ENCODE data around the gene GTF3C2. TPM values are rescaled to one million over a fixed set of nuclear protein-coding genes. Genes with fewer than 3 reads are reported as not detected.

The GTF3C2 gene
- total and polyA plus RNA-seq, 9 of the 15 experiments (the other 6 are each of a cell fraction or from before 2014, with no cell fraction given): 35.5 to 96.8 (median 53.0) TPM

DNA sequence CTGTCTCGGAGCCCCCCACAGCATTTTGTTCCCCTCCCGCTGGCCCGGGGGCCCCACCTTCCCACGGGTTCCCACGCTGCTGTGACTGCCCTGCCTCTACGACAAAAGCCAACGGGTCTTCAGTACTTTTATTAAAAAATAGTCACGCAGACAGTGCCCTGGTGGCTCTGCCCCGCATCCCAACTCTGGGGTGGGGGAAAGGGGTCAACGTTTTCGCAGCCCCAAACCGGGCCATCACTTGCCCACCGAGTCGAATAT is 49.3 kb downstream of the GTF3C2 start:
- H3K36me3 ChIP-seq (ENCODE audit: control insufficient read depth, insufficient read depth, low read length): peaks cover 20% of the 10 kb centered on the region; the same call in 2 of the 3 replicates
- no peak for TF ChIP-seq ZNF695 (CRISPR knock-in tag; IDR thresholded peaks at IDR 0.05)
- TF ChIP-seq BRD9 (IDR thresholded peaks at IDR 0.05; ENCODE audit: low read depth, partially characterized antibody): no peak
- no peak overlapping the region for H3K4me3 ChIP-seq
- ATAC-seq (no peak), FAIRE-seq (no peak), DNase-seq (ENCODE audit: extremely low read depth in 1 of 4, low spot score in 3 of 4) (no peak)
- H3K79me2 ChIP-seq (ENCODE audit: control insufficient read depth, insufficient read depth, low read length): no peaks in the 10 kb centered on the region
- no peak overlapping the region for H3K27ac ChIP-seq (ENCODE audit: extremely low read depth, low read depth, low read length)
- no peaks in the 10 kb centered on the region for H3K9me1 ChIP-seq (ENCODE audit: control insufficient read depth, insufficient read depth, low read length)
- CTCF ChIA-PET (ENCODE audit: low intra/inter-chr PET ratio): no interaction called here
- H2AFZ ChIP-seq (ENCODE audit: low read depth, low read length): no peak overlapping the region
- intact Hi-C loops (cut with micrococcal nuclease): no loop called here
- no peak overlapping the region for H3K9ac ChIP-seq (ENCODE audit: insufficient read depth in 1 of 2, low read depth in 2 of 2, low read length in 2 of 2)
- no peaks in the 10 kb centered on the region for H4K20me1 ChIP-seq (replicated peaks; ENCODE audit: control insufficient read depth, insufficient read depth, low read length)
- WGBS (ENCODE audit: insufficient coverage, low coverage, missing lambda C conversion rate): 98% methylated on average over 11 of the region's 14 CpGs
- H3K4me1 ChIP-seq (replicated peaks in 1 of 2; ENCODE audit: control insufficient read depth in 2 of 2, insufficient read depth in 2 of 2, low read length in 2 of 2): peaks cover 0 to 8% of the 10 kb centered on the region in 2 experiments; a peak in 2 of 5 replicates
- H3K9me3 ChIP-seq (replicated peaks; ENCODE audit: control insufficient read depth, insufficient read depth, low read depth, low read length): no peaks in the 10 kb centered on the region
- no TSS peak for BruUV-seq (replicated peaks)
- no peak overlapping the region for H3K4me2 ChIP-seq (ENCODE audit: insufficient read depth, low read length)
- H3K27me3 ChIP-seq (ENCODE audit: control insufficient read depth in 2 of 2, insufficient read depth in 2 of 2, low read length in 2 of 2): no peaks in the 10 kb centered on the region
- in situ Hi-C loops (cut with MboI): no loop called here
- POLR2A ChIA-PET: no interaction called here

DNA sequence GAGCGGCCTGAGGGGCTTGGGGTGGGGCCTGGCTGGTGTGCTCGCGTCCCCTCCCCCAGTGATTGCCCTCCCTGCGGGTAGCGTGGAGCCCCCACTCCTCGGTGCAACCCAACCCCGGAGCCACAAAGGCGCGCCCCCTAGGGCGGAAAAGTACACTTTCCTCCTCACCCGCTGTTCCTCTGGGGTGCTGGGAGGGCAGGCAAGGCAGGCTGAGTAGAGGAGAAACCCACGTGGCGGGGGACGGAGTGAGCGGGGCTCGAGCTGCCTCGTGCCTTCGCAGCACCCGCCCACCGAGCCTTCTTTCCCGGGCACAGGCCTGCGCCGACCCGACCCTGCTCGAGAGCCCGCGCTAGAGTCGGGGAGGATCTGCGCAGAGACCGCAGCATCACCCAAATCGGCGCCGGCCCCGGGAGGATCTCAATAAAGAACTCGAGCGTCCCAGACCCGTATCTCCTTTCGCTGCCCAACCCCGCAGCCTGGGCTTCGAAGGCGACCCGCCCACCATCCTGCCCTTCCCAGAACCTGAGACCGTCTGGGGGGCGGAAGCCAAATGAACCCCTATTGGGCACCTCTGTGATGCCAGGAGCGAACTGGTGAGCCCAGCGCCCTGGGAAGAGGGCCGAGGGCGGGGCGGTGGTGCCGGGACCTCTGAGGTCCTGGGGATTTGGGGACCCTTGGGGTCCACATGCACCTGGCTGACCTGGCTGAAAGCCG is 49.8 kb downstream of the GTF3C2 start:
- in situ Hi-C loops (cut with MboI) (no loop called here), intact Hi-C loops (cut with micrococcal nuclease) (no loop called here)
- no peak for DNase-seq (ENCODE audit: extremely low read depth in 1 of 4, low spot score in 3 of 4)
- Histone ChIP-seq H3K9me1 (ENCODE audit: control insufficient read depth, insufficient read depth, low read length) (no peaks in the 10 kb centered on the region), H3K79me2 (ENCODE audit: control insufficient read depth, insufficient read depth, low read length) (no peaks in the 10 kb centered on the region), H3K4me3 (no peak overlapping the region), H3K4me1 (replicated peaks in 1 of 2; ENCODE audit: control insufficient read depth in 2 of 2, insufficient read depth in 2 of 2, low read length in 2 of 2) (peaks cover 0 to 8% of the 10 kb centered on the region in 2 experiments; a peak in 2 of 5 replicates), H3K9me3 (replicated peaks; ENCODE audit: control insufficient read depth, insufficient read depth, low read depth, low read length) (no peaks in the 10 kb centered on the region), H3K36me3 (ENCODE audit: control insufficient read depth, insufficient read depth, low read length) (peaks cover 20% of the 10 kb centered on the region; the same call in 2 of the 3 replicates), H3K9ac (ENCODE audit: insufficient read depth in 1 of 2, low read depth in 2 of 2, low read length in 2 of 2) (no peak overlapping the region), H4K20me1 (replicated peaks; ENCODE audit: control insufficient read depth, insufficient read depth, low read length) (no peaks in the 10 kb centered on the region), H3K27ac (ENCODE audit: extremely low read depth, low read depth, low read length) (no peak overlapping the region), H3K27me3 (ENCODE audit: control insufficient read depth in 2 of 2, insufficient read depth in 2 of 2, low read length in 2 of 2) (no peaks in the 10 kb centered on the region), H2AFZ (ENCODE audit: low read depth, low read length) (no peak overlapping the region), H3K4me2 (ENCODE audit: insufficient read depth, low read length) (no peak overlapping the region)
- FAIRE-seq: no peak
- TF ChIP-seq, protein P1, sequence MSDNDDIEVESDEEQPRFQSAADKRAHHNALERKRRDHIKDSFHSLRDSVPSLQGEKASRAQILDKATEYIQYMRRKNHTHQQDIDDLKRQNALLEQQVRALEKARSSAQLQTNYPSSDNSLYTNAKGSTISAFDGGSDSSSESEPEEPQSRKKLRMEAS (CRISPR knock-in tag; IDR thresholded peaks at IDR 0.05): no peak
- TF ChIP-seq POLR2G (IDR thresholded peaks at IDR 0.05; ENCODE audit: low read depth, low read length): peak; percentile 36; the same call in 1 of the 2 replicates
- no TSS peak for BruUV-seq (replicated peaks)
- ChIA-PET POLR2A (interaction anchor here (1.0 kb wide), 1 partner anchor 179 kb away, joined by 3 read pairs; no protein-coding TSS in a partner anchor), CTCF (ENCODE audit: low intra/inter-chr PET ratio) (no interaction called here)
- ATAC-seq: no peak
- WGBS (ENCODE audit: insufficient coverage, low coverage, missing lambda C conversion rate): 93% methylated on average over 17 of the region's 51 CpGs
